ENCODE data around the gene RPS15. TPM values are rescaled to one million over a fixed set of nuclear protein-coding genes. Genes with fewer than 3 reads are reported as not detected.

The RPS15 gene
- total and polyA plus RNA-seq, 2 of the 13 experiments (the other 11 are each of a cell fraction or from before 2014, with no cell fraction given) = 695 to 1,411 TPM

- TF ChIP-seq ZMAT3 (CRISPR knock-in tag; conservative IDR thresholded peaks at IDR 0.05) (peak; percentile 18; the same call in 1 of the 2 replicates), SAP130 (CRISPR knock-in tag; IDR thresholded peaks at IDR 0.05; ENCODE audit: low read depth) (peak; percentile 37; the same call in 1 of the 2 replicates), NFE2L2 (IDR thresholded peaks at IDR 0.05; ENCODE audit: low read length) (no peak), ARID2 (CRISPR knock-in tag; IDR thresholded peaks at IDR 0.05; ENCODE audit: borderline replicate concordance) (0 out of 2 replicates have a peak, but pooled peaks have one; percentile 31), POGZ (CRISPR knock-in tag; IDR thresholded peaks at IDR 0.05) (no peak), ZNF326 (CRISPR knock-in tag; IDR thresholded peaks at IDR 0.05; ENCODE audit: borderline replicate concordance) (peak; percentile 80), ZNF777 (CRISPR knock-in tag; IDR thresholded peaks at IDR 0.05) (peak; percentile 42; the same call in 1 of the 2 replicates), HMGXB4 (CRISPR knock-in tag; IDR thresholded peaks at IDR 0.05; ENCODE audit: borderline replicate concordance in 1 of 2, low read depth in 1 of 2) (peak in 1 of 2 experiments; percentile 50; a peak in 1 of 4 replicates), ZNF776 (CRISPR knock-in tag; IDR thresholded peaks at IDR 0.05) (peak; percentile 5; the same call in 1 of the 2 replicates), ZNF800 (CRISPR knock-in tag; IDR thresholded peaks at IDR 0.05) (peak; percentile 94), CCDC6 (CRISPR knock-in tag; IDR thresholded peaks at IDR 0.05) (peak; percentile 49; the same call in 1 of the 2 replicates), SIX4 (CRISPR knock-in tag; IDR thresholded peaks at IDR 0.05) (no peak), ESRRA (CRISPR knock-in tag; IDR thresholded peaks at IDR 0.05; ENCODE audit: low read depth) (0 out of 2 replicates have a peak, but pooled peaks have one; percentile 36), ARHGAP35 (CRISPR knock-in tag; IDR thresholded peaks at IDR 0.05; ENCODE audit: borderline replicate concordance) (no peak), MEIS2 (CRISPR knock-in tag; IDR thresholded peaks at IDR 0.05) (peak; percentile 12; the same call in 1 of the 2 replicates), MEF2D (CRISPR knock-in tag; IDR thresholded peaks at IDR 0.05) (no peak), POGK (CRISPR knock-in tag; conservative IDR thresholded peaks at IDR 0.05) (peak; percentile 54; the same call in 1 of the 2 replicates), ZNF563 (CRISPR knock-in tag; IDR thresholded peaks at IDR 0.05) (peak; percentile 13; the same call in 1 of the 2 replicates), ZBTB4 (CRISPR knock-in tag; IDR thresholded peaks at IDR 0.05; ENCODE audit: borderline replicate concordance) (no peak), ZNF652 (CRISPR knock-in tag; IDR thresholded peaks at IDR 0.05; ENCODE audit: borderline replicate concordance, low read depth) (no peak)
These were observed 32.3 kb downstream of the RPS15 start (continued) for GRCh38 chr19:1470305-1471009.
